GM12878 (cell line): Measurements from ENCODE around the gene LMNB1. TPM values are rescaled to one million over a fixed set of nuclear protein-coding genes. Genes with fewer than 3 reads are reported as not detected.
"Not testable (repeated sequence)": the region's sequence is repeated elsewhere in the genome, so short reads cannot be mapped to it uniquely, and the experiment has no call there.

ENCODE experiments used
- ATAC-seq: fragments of 200-7000 bp; cut with Tn5 transposase; 3 replicates; pipeline ENCODE4 v1.9.1; 2020; ENCODE audit warnings: mild to moderate bottlenecking, moderate library complexity
- BruUV-seq: library from RNA; stranded (reverse); fragments of 400-500 nt; replicated peaks from 2 replicates; lab custom pipeline; 2021; lab: Mats Ljungman, UMichigan
- CTCF ChIA-PET: fragments of 300-600 bp; sonication (Branson Sonifier 250); formaldehyde crosslinking; extraction: SDS; loops from one replicate; lab custom pipeline; 2021; ENCODE audit warnings: inconsistent platforms; lab: Yijun Ruan, JAX
- POLR2A ChIA-PET: fragments of 350-600 bp; formaldehyde crosslinking; extraction: SDS; loops from one replicate; lab custom pipeline; 2021; ENCODE audit warnings: inconsistent platforms; lab: Charles Lee
- RAD21 ChIA-PET: fragments of 300-600 bp; sonication (Branson Sonifier 250); formaldehyde crosslinking; loops from one replicate; lab custom pipeline; 2023; ENCODE audit warnings: antibody characterized with exemption; ENCODE audit not compliant: unreplicated experiment; lab: Charles Lee
- SMC1A ChIA-PET: fragments of 300-600 bp; sonication (Branson Sonifier 250); formaldehyde crosslinking; loops from one replicate; lab custom pipeline; 2023; ENCODE audit not compliant: unreplicated experiment, uncharacterized antibody; lab: Charles Lee
- DNase-seq: peaks from one replicate; pipeline ENCODE4 v3.0.0-alpha.2; 2011; ENCODE audit warnings: low read depth, low spot score
- FAIRE-seq: peaks from 3 replicates; lab custom pipeline; 2011; peaks lifted over from hg19 to GRCh38; lab: Jason Lieb, UNC
- H2AFZ ChIP-seq: 2 replicates; pipeline ENCODE4 v1.6.0; 2011; ENCODE audit warnings: low read depth, low read length, control low read depth; ENCODE audit not compliant: control insufficient read depth
- H3K27ac ChIP-seq: 2 replicates; pipeline ENCODE4 v1.5.1; 2011; ENCODE audit warnings: control low read depth; ENCODE audit not compliant: control insufficient read depth, insufficient read depth
- H3K27me3 ChIP-seq, 2 experiments: replicated peaks in 1 of 2; 2 replicates each; pipeline versions ENCODE4 v1.6.0 to v1.6.1; 2011; ENCODE audit warnings: low read length in 1 of 2; ENCODE audit not compliant: control insufficient read depth in 2 of 2, insufficient read depth in 2 of 2
- H3K36me3 ChIP-seq, 2 experiments: 2 replicates each; pipeline ENCODE4 v1.5.1; 2011; ENCODE audit warnings: low read length in 1 of 2; ENCODE audit not compliant: control insufficient read depth in 2 of 2, insufficient read depth in 2 of 2
- H3K4me1 ChIP-seq: 2 replicates; pipeline ENCODE4 v1.6.1; 2011; ENCODE audit warnings: mild to moderate bottlenecking, low read length, moderate library complexity, mixed read lengths; ENCODE audit not compliant: control insufficient read depth, insufficient read depth
- H3K4me2 ChIP-seq: 2 replicates; pipeline ENCODE4 v1.6.0; 2011; ENCODE audit warnings: control low read depth; ENCODE audit not compliant: control insufficient read depth, insufficient read depth
- H3K4me3 ChIP-seq: fragments of 200-600 bp; sonication (generic); 2 replicates; pipeline ENCODE4 v1.5.1; 2016
- H3K79me2 ChIP-seq: 2 replicates; pipeline ENCODE4 v1.6.0; 2011; ENCODE audit warnings: low read length; ENCODE audit not compliant: control insufficient read depth, insufficient read depth
- H3K9ac ChIP-seq: 2 replicates; pipeline ENCODE4 v1.8.0; 2011; ENCODE audit warnings: low read length, control low read depth, mixed read lengths; ENCODE audit not compliant: control insufficient read depth, insufficient read depth
- H3K9me3 ChIP-seq: replicated peaks from 3 replicates; pipeline ENCODE4 v1.5.1; 2011; ENCODE audit warnings: mild to moderate bottlenecking, low read length; ENCODE audit not compliant: control insufficient read depth, insufficient read depth
- H4K20me1 ChIP-seq: 2 replicates; pipeline ENCODE4 v1.6.0; 2011; ENCODE audit not compliant: control insufficient read depth, insufficient read depth
- E4F1 ChIP-seq: fragments of 450-650 bp; IDR thresholded peaks from 2 replicates; pipeline ENCODE4 v1.6.1; 2018; ENCODE audit warnings: borderline replicate concordance, mild to moderate bottlenecking; ENCODE audit not compliant: partially characterized antibody
- MLLT1 ChIP-seq: fragments of 450-650 bp; IDR thresholded peaks from 2 replicates; pipeline ENCODE4 v1.6.1; 2016; ENCODE audit warnings: mild to moderate bottlenecking
- NR2C1 ChIP-seq: fragments of 450-650 bp; IDR thresholded peaks from 2 replicates; pipeline ENCODE4 v1.6.1; 2017; ENCODE audit warnings: antibody characterized with exemption, mild to moderate bottlenecking, moderate library complexity
- NR2C2 ChIP-seq: IDR thresholded peaks from 2 replicates; pipeline ENCODE4 v1.6.1; 2011; ENCODE audit warnings: borderline replicate concordance, low read depth; ENCODE audit not compliant: control insufficient read depth, insufficient read length
- SIN3A ChIP-seq: IDR thresholded peaks from 2 replicates; pipeline ENCODE4 v1.6.1; 2012; ENCODE audit warnings: low read depth, low read length, improper control_type of control experiment
- ZBED1 ChIP-seq: IDR thresholded peaks from 2 replicates; pipeline ENCODE4 v1.6.1; 2016; ENCODE audit warnings: borderline replicate concordance
- WGBS: methylation state at CpG from one replicate; pipeline ENCODE4 v1.1.6; 2016; ENCODE audit warnings: low lambda C conversion rate; ENCODE audit not compliant: insufficient replicate concordance, insufficient coverage; ENCODE audit errors: missing lambda C conversion rate; 5-methylcytosine and 5-hydroxymethylcytosine counted together
- in situ Hi-C: fragments of 300-500 bp; cut with MboI; formaldehyde crosslinking; loops from 9 replicates; pipeline ENCODE4 v1.14.3; 2018; ENCODE audit warnings: mixed read lengths
- intact Hi-C: fragments of 100-400 bp; cut with micrococcal nuclease; formaldehyde crosslinking; loops from one replicate; pipeline ENCODE4 v1.14.2; 2022; ENCODE audit not compliant: unreplicated experiment
- polyA plus RNA-seq, 11 experiments: library from polyadenylated mRNA; depleted of rRNA in 4 of 11; unstranded in 6 of 11; stranded (reverse) in 5 of 11; fragments of >200 nt; fragmentation: Nextera tagmentation in 4 of 11; fragmentation: Illumina TruSeq in 1 of 11; extraction: Ambion mirVana in 4 of 11; extraction: Trizol in 1 of 11; gene quantifications; 1 replicate in 1 of 11; 2 replicates in 10 of 11; pipeline versions ENCODE4 v1.2.1 to v1.2.3, GENCODE V29; 2011 to 2016; ENCODE audit warnings: inconsistent platforms in 2 of 11, missing spikeins in 2 of 11, low read depth in 1 of 11
- total RNA-seq, 4 experiments: library from RNA; depleted of rRNA in 3 of 4; stranded (reverse); fragments of >200 nt in 3 of 4; fragmentation: Illumina TruSeq in 1 of 4; extraction: Trizol in 1 of 4; gene quantifications; 2 replicates each; pipeline versions ENCODE4 v1.2.1 to v1.2.3, GENCODE V29; 2013 to 2021
- TF ChIP-seq, protein P1 (sequence below): fragments of 450-650 bp; conservative IDR thresholded peaks from 2 replicates; pipeline ENCODE4 v1.6.1; 2017; ENCODE audit warnings: mild to moderate bottlenecking, moderate library complexity

LMNB1 gene
- total and polyA plus RNA-seq, 10 of the 15 experiments (the other 5 are each of a cell fraction or from before 2014, with no cell fraction given), result 7.0 to 185 (median 86.4) TPM

GRCh38 chr5:126732716-126733115, 44.2 kb upstream of the LMNB1 start:
- TF ChIP-seq, protein P1, sequence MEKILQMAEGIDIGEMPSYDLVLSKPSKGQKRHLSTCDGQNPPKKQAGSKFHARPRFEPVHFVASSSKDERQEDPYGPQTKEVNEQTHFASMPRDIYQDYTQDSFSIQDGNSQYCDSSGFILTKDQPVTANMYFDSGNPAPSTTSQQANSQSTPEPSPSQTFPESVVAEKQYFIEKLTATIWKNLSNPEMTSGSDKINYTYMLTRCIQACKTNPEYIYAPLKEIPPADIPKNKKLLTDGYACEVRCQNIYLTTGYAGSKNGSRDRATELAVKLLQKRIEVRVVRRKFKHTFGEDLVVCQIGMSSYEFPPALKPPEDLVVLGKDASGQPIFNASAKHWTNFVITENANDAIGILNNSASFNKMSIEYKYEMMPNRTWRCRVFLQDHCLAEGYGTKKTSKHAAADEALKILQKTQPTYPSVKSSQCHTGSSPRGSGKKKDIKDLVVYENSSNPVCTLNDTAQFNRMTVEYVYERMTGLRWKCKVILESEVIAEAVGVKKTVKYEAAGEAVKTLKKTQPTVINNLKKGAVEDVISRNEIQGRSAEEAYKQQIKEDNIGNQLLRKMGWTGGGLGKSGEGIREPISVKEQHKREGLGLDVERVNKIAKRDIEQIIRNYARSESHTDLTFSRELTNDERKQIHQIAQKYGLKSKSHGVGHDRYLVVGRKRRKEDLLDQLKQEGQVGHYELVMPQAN, result no peak
- TF ChIP-seq SIN3A (no peak), NR2C2 (no peak), MLLT1 (no peak), NR2C1 (no peak), E4F1 (no peak), ZBED1 (no peak)
- intact Hi-C loops (loop anchor here (5.0 kb wide), 1 partner anchor 45 kb away; the partner anchor contains the start of gene LMNB1), in situ Hi-C loops (no loop called here)
- H3K27ac ChIP-seq, result no peak overlapping the region; the same call in 1 of the 2 replicates
- no peak overlapping the region for H3K4me3 ChIP-seq
- H4K20me1 ChIP-seq, result no peaks in the 10 kb centered on the region
- DNase-seq (no peak), ATAC-seq (no peak), FAIRE-seq (no peak)
- H3K9me3 ChIP-seq, result no peaks in the 10 kb centered on the region
- CTCF ChIA-PET, result interaction anchor here (0.6 to 1.8 kb wide), 2 partner anchors 14 to 30 kb away, joined by 4 to 7 read pairs; no protein-coding TSS in a partner anchor
- H3K4me1 ChIP-seq, result peaks cover 17% of the 10 kb centered on the region
- RAD21 ChIA-PET, result interaction anchor here (0.6 to 2.2 kb wide), 4 partner anchors 15 to 56 kb away, joined by 3 to 6 read pairs (median 5); no protein-coding TSS in a partner anchor
- H3K27me3 ChIP-seq, result no peaks in the 10 kb centered on the region
- H3K79me2 ChIP-seq, result no peaks in the 10 kb centered on the region
- no peak overlapping the region; the same call in 1 of the 2 replicates for H2AFZ ChIP-seq
- H3K36me3 ChIP-seq, result no peaks in the 10 kb centered on the region
- no TSS peak for BruUV-seq
- H3K4me2 ChIP-seq, result no peak overlapping the region
- POLR2A ChIA-PET, result interaction anchor here (0.9 kb wide), 1 partner anchor 11 kb away, joined by 3 read pairs; no protein-coding TSS in a partner anchor
- WGBS, result 97% methylated on average over 2 of the region's 2 CpGs
- no peak overlapping the region for H3K9ac ChIP-seq
- SMC1A ChIA-PET, result interaction anchor here (1.9 to 5.8 kb wide), 4 partner anchors 15 to 54 kb away, joined by 8 to 45 read pairs (median 29); no protein-coding TSS in a partner anchor

- H3K4me1 ChIP-seq, result peaks cover 17% of the 10 kb centered on the region
- DNase-seq, H3K36me3 ChIP-seq, H3K4me3 ChIP-seq, BruUV-seq, H4K20me1 ChIP-seq, ATAC-seq, FAIRE-seq, H3K9ac ChIP-seq, in situ Hi-C loops, H2AFZ ChIP-seq, H3K9me3 ChIP-seq, H3K27me3 ChIP-seq, H3K79me2 ChIP-seq, H3K4me2 ChIP-seq, H3K27ac ChIP-seq: not testable (repeated sequence)
- ChIA-PET RAD21 (interaction anchor here (2.2 kb wide), 1 partner anchor 13 kb away, joined by 6 read pairs; no protein-coding TSS in a partner anchor), CTCF (interaction anchor here (0.8 to 1.7 kb wide), 2 partner anchors 45 to 54 kb away, joined by 3 read pairs; no protein-coding TSS in a partner anchor), SMC1A (interaction anchor here (0.8 to 5.8 kb wide), 7 partner anchors 10 to 55 kb away, joined by 3 to 45 read pairs (median 6); partner anchors contain the start of gene LMNB1), POLR2A (interaction anchor here (1.1 to 1.3 kb wide), 3 partner anchors 9 to 44 kb away, joined by 3 read pairs; no protein-coding TSS in a partner anchor)
- 91% methylated on average over 18 of the region's 18 CpGs for WGBS
- intact Hi-C loops, result loop anchor here (5.0 kb wide), 1 partner anchor 43 kb away; the partner anchor contains the start of gene LMNB1
These were observed 42.4 kb upstream of the LMNB1 start for GRCh38 chr5:126734573-126734972.
